ENCODE data around the gene SRSF9.
"Not testable (repeated sequence)": the region's sequence is repeated elsewhere in the genome, so short reads cannot be mapped to it uniquely, and the experiment has no call there.

Gene SRSF9

GRCh38 chr12:120469450-120470149, at the start of gene SRSF9:
Gene SRSF9, minus strand, starts transcription at chr12:120469748. Its CDS starts 139 bp downstream, at chr12:120469609.
- peak; percentile 95 to 96 (median 95) for DNase-seq (ENCODE audit: low read depth in 3 of 3)

- DNase-seq (ENCODE audit: low read depth in 3 of 3), result not testable (repeated sequence)
Observed at GRCh38 chr12:120519324-120519723, 49.8 kb upstream of the SRSF9 start.

- DNase-seq (ENCODE audit: low read depth in 3 of 3), result no peak
Observed at GRCh38 chr12:120515496-120515895, 45.9 kb upstream of the SRSF9 start.

- DNase-seq (ENCODE audit: low read depth in 3 of 3), result no peak
Observed at GRCh38 chr12:120514002-120514401, 44.5 kb upstream of the SRSF9 start.

- no peak for DNase-seq (ENCODE audit: low read depth in 3 of 3)
Observed at GRCh38 chr12:120508537-120508936, 39.0 kb upstream of the SRSF9 start.

GRCh38 chr12:120504587-120504986, 35.0 kb upstream of the SRSF9 start:
- DNase-seq (ENCODE audit: low read depth in 3 of 3), result no peak

- no peak for DNase-seq (ENCODE audit: low read depth in 3 of 3)
Observed at GRCh38 chr12:120500581-120500980, 31.0 kb upstream of the SRSF9 start.

GRCh38 chr12:120498870-120499515, 29.4 kb upstream of the SRSF9 start:
- DNase-seq (ENCODE audit: low read depth in 3 of 3), result no peak

- no peak for DNase-seq (ENCODE audit: low read depth in 3 of 3)
Observed at GRCh38 chr12:120497524-120498150, 28.1 kb upstream of the SRSF9 start.

- DNase-seq (ENCODE audit: low read depth in 3 of 3), result peak; percentile 21 to 40 (median 37)
Observed at GRCh38 chr12:120496413-120497340, 27.1 kb upstream of the SRSF9 start.

- DNase-seq (ENCODE audit: low read depth in 3 of 3), result peak; percentile 96 to 98 (median 97)
Observed at GRCh38 chr12:120495731-120496412, 26.3 kb upstream of the SRSF9 start, which contains the start of gene DYNLL1. Gene DYNLL1, plus strand, starts transcription at chr12:120496113. Its CDS starts 309 bp downstream, at chr12:120496422.

GRCh38 chr12:120495186-120495730, 25.7 kb upstream of the SRSF9 start:
- DNase-seq (ENCODE audit: low read depth in 3 of 3), result no peak

GRCh38 chr12:120490833-120491512, 21.4 kb upstream of the SRSF9 start:
- no peak for DNase-seq (ENCODE audit: low read depth in 3 of 3)

- DNase-seq (ENCODE audit: low read depth in 3 of 3), result no peak
Observed at GRCh38 chr12:120490325-120490724, 20.8 kb upstream of the SRSF9 start.

- DNase-seq (ENCODE audit: low read depth in 3 of 3), result no peak
Observed at GRCh38 chr12:120489018-120489417, 19.5 kb upstream of the SRSF9 start.

- DNase-seq (ENCODE audit: low read depth in 3 of 3), result no peak
Observed at GRCh38 chr12:120488057-120488640, 18.6 kb upstream of the SRSF9 start.

GRCh38 chr12:120487552-120487951, 18.0 kb upstream of the SRSF9 start:
- not testable (repeated sequence) for DNase-seq (ENCODE audit: low read depth in 3 of 3)

- no peak for DNase-seq (ENCODE audit: low read depth in 3 of 3)
Observed at GRCh38 chr12:120485961-120486881, 16.7 kb upstream of the SRSF9 start.

- no peak for DNase-seq (ENCODE audit: low read depth in 3 of 3)
Observed at GRCh38 chr12:120483621-120484020, 14.1 kb upstream of the SRSF9 start.
